HG03521 (cell line): ENCODE measurements around the gene MTFR1L.

ENCODE experiments used
- ATAC-seq: cut with Tn5 transposase; IDR thresholded peaks from one replicate; pipeline ENCODE4 v1.9.1; 2021; ENCODE audit warnings: mild to moderate bottlenecking, moderate library complexity; ENCODE audit not compliant: unreplicated experiment

The MTFR1L gene

DNA sequence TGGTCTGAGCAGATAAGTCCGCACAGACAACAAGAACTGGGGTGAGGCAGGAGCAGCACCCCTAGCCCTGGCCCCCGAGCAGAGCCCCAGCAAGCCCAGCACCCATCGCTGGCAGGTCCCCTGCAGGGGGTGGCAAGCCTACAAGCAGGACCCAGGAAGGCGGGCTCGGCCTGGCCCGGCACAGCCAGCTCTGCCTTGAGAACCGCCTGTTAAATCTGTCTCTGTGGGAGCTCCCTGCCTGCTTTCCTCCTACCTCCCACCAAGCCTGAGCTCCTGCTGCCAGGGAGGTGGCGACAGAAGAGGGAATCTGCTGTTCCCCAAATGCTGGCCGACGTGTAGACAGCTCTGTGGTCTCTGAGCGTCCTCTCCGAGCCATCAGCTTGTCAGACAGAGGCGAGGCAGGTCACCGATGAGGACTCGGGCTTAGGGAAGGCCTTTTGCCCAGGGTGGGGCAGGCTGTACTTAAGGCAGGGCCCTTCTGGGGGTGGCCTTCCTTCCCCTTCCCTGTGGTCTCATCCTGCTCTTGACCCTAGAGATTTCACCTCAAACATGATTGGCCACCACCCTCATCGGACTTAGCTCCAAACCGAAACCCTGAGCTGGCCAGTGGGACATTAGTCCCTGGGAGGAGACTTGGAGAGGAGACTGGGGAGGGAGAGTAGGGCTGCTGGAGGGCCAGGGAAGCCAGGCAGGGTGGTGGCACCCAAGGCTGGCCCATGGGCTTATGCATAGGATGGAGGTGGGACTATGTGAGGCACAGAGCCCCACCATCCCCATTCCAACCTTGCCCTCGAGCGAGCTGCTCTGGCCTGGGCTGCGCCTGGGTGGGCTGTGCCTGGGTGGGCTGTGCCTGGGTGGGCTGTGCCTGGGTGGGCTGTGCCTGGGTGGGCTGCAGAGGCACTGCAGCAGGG lies 12.0 kb upstream of the MTFR1L start:
- ATAC-seq, result no peak

DNA sequence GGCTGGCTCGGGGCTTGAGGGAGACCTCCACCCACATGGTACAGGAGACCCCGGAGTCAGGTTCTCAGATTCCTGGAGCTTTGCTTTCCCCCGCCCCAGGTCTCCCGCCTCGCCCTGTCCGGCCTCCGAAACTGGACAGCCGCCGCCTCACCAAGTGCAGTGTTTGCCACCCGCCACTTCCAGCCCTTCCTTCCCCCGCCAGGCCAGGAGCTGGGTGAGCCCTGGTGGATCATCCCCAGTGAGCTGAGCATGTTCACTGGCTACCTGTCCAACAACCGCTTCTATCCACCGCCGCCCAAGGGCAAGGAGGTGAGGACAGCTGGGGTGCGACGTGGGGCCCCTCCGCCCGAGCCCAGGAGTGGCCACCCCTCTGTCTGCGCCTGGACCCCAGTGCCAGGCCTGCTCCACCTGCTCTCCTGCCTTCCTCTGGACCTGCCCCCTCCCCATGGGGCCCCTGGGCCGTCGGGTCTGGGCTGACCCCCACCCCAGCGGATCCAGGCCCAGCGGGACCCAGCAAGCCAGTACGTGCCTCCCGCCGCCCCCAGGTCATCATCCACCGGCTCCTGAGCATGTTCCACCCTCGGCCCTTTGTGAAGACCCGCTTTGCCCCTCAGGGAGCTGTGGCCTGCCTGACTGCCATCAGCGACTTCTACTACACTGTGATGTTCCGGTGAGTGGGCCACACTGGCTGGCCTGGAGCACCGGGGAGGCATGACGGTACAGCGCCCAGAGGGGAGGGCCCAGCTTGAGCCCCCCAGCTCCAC lies 11.1 kb upstream of the MTFR1L start:
- no peak for ATAC-seq

DNA sequence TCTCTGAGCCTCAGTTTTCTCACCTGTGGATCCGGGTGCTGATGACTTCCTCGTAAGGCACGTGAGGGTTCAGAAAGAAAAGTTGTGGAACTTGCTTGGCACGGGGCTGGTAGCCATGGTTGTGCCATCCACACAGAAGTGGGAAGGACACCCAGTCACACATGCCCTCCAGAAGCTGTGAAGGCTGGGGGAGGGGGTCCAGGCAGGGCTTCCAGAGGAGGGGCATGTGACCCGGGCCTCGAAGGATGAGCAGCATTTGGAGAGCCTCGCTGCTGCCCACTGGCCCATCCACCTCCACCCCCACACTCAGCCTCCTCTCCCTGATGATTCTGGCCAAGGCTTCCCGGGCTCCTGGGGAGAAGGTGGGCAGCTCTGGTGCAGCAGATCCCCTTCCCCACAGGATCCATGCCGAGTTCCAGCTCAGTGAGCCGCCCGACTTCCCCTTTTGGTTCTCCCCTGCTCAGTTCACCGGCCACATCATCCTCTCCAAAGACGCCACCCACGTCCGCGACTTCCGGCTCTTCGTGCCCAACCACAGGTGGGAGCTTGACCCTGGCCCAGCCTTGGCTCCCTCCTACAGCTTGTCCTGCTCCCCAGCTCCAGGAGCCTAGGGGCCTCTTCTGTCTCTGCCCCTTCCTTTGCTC lies 10.3 kb upstream of the MTFR1L start:
- no peak for ATAC-seq

DNA sequence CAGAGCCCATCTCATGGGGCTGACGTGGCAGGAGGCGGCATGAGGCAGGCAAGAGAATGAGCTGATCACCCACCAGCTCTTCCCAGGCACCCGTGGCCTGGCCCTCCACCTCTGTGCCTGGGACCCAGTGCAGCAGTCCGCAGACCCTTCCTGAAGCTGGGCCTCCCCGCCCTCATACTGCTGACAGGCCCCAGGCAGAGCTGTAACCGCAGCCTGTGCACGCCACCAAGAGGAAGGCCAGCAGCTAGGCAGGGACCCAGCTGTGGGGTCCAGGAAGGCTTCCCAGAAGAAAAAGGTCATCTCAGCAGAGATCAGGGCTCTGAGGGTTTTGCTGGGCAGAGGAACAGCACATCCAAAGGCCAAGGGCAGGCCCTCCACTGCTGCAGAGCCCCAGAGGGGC lies 9.8 kb upstream of the MTFR1L start:
- no peak for ATAC-seq

DNA sequence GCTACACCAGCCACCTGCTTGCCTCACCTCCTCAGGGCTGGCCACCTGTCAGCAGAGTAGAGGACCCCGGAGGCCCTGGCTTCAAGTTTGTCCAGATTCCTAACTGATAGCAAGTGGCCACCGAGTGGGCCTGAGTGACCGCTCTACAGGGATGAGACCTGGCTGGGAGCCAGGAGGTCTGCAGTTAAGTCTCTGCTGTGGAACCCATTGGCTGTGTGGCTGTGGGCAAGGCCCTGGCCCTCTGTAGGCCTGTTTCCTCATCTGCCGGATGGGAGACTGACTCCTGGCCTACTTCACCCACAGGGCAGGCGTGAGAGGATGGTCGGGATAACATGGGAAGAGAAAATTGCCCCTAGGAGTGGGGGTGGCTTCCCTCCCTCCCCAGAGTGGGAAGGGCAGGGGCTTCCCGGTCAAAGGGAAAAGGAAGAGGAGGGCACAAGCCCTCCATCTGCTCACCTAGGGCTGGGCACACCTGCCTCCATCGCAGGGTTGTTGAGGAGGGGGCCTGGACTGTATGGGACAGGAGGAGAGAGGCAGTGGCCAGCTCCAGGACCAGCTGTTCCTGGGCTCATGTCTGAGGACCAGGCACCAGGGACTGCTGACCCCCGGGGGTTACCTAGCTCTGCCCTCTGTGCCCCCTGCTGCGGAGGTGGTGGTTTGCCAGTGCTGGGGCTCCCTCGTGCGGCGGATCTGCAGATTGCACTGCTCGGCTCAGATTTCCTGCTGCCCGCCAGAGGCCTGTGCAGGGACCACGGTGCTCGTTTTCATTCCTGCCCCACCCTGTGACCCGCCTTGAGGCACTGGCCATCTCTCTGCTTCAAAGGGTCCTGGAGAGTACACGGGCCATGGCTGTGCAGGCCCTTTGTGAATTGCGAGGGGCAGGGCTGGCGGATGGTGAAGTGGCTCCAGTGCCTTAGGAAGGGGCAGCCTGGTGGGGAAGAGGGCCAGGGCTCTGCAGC lies 9.1 kb upstream of the MTFR1L start:
- ATAC-seq, result no peak

DNA sequence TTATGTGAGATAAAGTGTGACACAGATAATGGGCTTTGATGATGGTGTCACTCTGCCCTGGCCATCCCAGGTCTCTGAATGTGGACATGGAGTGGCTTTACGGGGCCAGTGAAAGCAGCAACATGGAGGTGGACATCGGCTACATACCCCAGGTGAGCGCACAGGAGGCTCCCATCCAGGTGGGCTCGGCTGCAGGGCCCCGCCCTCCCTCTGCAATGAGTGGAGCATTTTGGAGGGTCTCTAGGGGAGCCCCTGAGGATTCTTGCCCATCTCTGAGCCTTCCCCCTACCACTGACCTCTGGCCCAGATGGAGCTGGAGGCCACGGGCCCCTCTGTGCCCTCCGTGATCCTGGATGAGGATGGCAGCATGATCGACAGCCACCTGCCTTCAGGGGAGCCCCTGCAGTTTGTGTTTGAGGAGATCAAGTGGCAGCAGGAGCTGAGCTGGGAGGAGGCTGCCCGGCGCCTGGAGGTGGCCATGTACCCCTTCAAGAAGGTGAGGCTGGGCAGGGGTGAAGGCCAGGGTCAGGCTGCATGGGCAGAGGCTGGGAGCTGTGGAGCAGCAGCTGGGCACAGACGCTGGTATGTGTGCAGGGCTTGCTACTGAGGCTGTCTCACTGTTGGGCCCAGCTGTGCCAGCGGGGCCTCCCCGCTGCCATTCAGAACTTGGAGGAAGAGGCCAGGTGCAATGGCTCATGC lies 8.2 kb upstream of the MTFR1L start:
- no peak for ATAC-seq

DNA sequence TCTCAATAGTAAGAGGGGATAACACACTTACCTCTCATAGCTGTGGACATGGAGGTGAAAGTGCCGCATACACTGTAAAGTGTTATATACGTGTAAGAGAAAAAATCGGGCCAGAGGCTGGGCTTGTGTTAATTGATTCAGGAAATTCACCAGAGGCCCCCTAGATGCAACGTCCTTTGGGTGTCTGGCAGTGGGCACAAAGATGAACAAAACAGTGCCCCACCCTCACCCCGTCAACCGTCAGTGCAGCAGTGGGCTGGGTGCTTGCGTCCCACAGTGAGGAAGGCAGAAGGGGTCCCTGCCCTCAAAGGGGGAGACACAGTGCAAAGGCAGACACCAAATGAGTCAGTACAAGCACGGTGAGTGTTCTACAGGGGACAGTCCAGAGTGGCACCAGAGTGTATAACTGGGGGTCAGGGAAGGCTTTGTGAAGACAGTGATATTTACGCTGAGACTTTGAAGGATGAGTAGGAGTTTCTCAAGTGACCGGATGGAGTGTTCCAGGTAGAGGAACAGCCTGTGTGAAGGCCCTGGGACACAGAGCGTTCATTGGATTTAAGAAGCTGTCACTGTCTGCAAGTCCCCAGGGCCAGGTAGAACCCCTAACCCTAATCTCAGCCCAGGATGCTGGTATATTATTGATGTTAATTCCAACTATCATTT lies 6.6 kb upstream of the MTFR1L start:
- ATAC-seq, result no peak

DNA sequence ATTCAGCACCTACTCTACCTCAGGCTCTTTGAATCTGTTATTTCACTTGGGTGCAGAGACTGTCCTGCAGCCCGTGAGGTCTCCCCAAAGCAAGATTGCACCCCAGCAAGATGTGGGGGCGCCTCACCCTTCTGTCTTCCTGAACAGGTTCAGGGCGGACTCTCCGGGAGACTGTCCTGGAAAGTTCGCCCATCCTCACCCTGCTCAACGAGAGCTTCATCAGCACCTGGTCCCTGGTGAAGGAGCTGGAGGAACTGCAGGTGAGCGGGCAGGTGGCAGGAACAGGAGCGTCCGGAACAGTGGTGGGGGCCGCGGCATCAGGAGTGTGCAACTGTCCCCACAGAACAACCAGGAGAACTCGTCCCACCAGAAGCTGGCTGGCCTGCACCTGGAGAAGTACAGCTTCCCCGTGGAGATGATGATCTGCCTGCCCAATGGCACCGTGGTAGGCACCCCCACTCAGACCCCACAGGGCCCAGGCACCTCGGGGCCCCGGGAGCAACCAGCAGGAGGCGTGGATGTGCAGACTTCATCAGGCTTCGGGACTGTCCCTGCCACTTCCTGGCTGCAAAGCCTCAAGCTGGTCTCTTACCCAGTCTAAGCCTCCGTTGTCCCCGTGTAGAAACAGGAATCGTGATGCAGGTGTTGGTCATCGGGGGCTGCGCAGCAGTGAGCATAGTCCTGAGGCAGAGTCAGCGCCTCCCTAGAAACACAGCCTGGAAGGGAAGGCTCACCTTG lies 5.9 kb upstream of the MTFR1L start:
- ATAC-seq, result no peak

DNA sequence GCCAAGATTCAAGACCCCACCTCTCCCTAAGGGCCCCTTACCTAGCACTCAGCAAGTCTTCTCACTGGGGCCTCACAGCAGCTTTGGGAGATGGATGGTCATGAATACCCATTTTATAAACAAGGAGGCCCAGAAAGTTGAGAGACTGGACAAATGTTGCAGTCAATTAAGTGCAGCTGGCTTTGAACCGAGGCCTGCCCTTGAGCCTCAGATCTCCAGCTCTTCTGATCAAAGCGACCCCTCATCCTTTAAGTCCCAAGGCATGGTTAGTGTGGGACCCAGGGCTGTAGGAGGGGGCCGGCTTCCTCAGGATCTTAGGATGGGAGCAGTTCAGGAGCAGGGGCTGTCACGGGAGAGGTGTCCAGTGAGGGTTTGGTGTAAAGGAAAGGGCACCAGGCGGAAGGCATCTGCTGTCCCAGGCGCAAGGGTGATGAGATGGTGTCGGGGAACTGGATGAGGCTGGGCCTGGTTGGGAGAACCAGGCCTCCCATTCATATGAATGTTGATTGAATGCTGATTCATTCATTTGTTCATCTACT lies 5.1 kb upstream of the MTFR1L start:
- ATAC-seq, result no peak

DNA sequence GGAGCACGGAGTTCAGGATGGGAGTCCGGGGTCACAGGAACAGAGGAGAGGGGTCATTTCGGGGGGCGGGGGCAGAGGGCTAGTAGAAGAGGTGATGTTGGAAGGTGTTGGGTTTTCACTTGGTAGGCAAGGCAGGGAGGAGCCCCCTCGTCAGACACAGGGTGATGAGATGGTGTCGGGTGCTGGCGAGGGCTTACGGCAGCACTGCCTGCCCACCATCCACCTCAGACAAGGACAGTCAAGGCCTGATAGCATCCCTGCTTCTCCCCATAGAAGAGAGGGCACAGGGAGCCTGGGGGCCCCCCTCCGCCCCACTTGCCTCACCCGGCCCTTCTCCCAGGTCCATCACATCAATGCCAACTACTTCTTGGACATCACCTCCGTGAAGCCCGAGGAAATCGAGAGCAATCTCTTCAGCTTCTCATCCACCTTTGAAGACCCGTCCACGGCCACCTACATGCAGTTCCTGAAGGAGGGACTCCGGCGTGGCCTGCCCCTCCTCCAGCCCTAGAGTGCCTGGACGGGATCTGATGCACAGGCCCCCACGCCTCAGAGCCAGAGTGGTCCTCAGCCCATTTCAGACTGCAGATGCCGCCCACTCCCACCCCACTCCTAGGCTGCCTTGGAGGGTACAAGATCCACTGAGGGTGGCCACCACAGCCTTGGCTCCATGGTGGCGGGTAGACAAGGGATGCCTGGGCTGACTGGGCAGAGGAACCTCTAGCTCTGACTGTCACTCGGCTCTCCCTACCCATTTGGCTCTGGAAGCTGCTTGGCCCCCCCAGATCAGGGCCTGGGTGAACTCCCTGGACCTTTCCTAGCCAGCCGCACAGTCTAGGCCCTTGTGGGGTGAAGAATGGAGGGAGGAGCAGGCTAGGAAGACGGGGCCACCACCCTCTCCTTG lies 4.3 kb upstream of the MTFR1L start:
- no peak for ATAC-seq

DNA sequence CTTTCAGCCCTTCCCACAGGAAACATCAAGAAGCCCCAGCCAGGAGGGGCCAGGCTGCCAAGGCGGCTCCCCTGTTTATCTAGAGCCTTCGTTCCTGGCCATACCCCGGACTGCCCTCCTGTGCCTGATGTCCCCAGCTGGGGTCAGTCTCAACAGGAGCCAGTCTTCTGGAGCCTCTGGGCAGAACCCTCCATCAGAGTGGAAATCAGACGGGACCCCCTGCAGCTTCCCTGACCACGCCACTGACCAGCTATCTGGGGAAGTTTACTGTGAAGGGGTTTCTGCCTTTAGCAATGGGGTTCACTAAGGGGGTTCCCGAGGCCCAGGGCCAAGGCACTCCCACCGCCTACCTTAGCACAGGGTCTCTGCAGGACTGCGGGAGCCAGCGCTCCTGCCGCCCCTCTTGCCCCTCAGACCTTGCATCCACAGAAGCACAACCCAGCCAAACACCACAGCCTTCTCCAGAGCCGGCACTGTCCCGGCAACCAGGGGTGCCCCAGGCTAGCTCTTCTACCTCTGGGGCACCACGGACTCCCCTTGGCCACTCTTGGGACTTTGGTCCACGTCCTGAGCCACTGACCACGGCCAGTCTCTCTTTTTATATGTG lies 3.5 kb upstream of the MTFR1L start:
- no peak for ATAC-seq

DNA sequence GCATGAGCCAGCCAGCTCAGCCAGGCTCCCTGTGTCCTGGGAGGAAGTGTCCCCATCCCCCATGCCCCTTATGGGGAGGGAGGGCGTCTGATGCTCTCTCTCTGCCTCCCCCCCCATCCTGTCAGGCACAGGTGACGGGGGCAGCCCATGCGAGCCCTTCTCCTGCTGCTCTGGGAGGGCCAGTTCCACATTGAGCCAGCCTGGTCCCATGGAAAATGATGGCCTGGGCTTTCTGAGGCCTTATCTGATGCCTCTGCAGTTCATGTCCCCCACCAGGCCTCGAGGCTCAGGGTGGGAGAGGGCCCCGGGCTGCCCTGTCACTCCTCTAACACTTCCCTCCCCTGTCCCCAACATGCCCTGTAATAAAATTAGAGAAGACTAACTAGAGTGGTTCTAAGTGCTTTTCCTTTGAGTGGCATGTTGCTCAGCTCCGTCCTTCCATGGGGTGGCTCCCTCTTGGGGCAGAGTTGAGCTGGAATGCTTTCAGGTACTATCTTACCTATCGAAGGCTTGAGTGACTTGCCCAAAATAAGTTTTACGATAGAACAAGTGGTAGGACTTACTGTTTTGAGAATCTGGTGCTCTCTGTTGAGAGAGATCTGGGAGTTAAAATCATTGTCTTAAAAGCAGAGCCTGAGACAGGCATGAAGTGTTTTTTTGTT lies 1.8 kb upstream of the MTFR1L start:
- no peak for ATAC-seq

DNA sequence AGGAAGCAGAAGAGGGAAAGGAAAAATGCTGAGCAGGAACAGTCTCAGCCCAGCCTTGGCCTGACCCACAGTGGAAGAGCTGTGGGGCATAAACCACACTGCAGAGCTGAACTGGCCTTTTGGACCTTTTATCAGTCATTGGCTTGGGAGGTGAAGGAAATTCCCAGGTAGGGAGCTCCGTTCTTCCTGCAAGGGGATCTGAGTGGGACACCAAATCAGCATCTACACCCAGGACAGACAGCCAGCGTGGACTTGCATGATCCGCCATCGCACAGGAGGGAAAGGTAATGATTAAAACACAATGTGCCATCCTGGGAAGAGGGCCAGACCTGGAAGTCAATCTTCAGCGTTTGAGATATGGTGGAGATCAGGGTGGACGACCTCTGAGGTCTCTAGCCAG lies 1.2 kb upstream of the MTFR1L start:
- ATAC-seq, result no peak

DNA sequence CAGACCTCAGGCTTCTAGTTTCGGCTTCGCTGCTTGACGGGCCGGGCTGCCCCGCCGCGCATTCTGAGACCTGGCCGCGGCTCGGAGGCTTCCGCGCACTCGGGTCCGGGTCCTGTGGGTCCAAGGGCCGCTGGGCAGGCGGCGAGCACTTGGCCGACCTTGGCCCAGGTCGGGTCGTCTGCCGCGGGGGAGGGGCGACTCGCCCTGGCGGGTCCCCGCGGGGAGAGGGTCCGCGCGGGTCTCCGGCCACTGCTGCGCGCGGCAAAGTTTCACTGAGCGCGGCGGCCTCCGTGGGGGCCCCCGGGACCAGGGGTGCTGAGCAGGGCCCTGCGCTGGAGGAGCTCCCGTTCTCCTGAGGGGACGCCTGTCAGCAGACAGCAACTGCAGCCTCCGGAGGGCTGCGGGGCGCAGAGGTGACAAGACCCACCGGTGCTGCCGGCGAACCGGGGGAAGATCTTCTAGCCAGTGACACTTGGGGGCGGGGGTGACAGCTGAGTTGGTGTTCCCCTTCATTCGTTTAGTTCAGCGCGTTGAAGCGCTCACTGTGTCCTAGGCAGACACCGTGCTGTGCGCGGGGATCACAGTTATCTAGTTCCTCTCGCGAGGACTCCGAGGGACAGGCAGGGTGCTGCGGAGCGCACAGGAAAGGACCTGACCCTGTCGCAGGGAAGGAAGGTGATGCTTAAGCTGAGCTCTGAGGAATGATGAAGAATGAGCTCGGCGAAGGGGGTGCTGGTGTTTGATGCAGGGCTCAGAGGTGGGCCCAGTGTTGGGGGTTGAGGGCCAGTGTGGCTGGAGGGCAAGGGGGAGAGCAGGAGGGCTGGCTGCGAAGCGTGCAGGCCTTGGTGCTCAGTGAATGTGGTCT lies 725 bp downstream of the MTFR1L start:
- ATAC-seq, result peak; percentile 27

DNA sequence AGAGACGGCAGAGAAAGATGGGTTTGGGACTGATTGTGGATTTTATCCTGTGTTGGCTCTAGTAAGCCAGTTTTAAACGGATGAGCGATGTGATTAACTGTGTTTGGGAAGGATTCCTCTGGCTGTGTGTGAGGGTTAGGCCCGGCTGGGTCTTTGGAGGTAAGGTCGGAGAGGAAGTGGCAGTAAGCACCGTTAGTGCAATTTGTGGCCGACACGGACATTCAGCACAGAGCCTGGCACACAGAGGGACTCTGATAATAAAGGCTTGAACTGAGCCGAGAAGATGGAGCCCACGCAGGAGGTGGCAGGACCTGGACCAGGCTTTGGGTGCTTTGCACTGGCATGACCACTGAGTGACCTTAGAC lies 1.3 kb downstream of the MTFR1L start:
- ATAC-seq, result no peak

DNA sequence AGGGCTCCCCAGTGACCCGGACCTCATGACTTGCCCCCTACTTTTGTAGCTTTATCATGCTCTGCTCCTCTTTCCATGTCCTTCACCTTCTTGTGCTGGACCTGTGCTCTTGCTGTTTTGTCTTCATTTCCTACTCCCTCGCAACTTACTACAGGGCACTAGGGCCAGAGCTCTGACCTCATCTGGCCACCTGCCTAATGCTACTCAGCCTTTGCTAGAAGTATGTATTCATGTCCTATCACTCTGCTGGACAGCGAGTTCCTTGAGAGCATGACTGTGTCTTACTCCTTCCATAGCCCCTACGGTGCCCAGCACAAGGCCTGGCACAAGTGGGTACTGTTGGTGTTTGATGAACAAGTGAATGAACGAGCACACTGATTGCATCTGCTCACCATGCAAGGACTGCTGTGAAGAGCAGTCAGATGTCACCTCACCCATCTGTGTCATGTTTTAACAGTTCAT lies 1.9 kb downstream of the MTFR1L start:
- ATAC-seq, result no peak
